PC-9 (cell line): ENCODE data around the gene TAPBPL. TPM values are rescaled to one million over a fixed set of nuclear protein-coding genes. Genes with fewer than 3 reads are reported as not detected.
"Not testable (repeated sequence)": the region's sequence is repeated elsewhere in the genome, so short reads cannot be mapped to it uniquely, and the experiment has no call there.

ENCODE experiments used
- BruUV-seq: library from RNA; stranded (reverse); fragments of 400-500 nt; replicated peaks from 2 replicates; lab custom pipeline; 2021; lab: Mats Ljungman, UMichigan
- CTCF ChIA-PET: fragments of 300-600 bp; sonication (Branson Sonifier 250); formaldehyde crosslinking; loops from one replicate; lab custom pipeline; 2022; ENCODE audit warnings: antibody characterized with exemption; lab: Charles Lee
- POLR2A ChIA-PET: fragments of 300-600 bp; sonication (Branson Sonifier 250); formaldehyde crosslinking; loops from one replicate; lab custom pipeline; 2022; ENCODE audit warnings: antibody characterized with exemption; ENCODE audit not compliant: unreplicated experiment; lab: Charles Lee
- DNase-seq, 2 experiments: peaks; one replicate each; pipeline versions ENCODE4 v3.0.0 to v3.0.0-alpha.2; 2015 to 2022; ENCODE audit warnings: mixed read lengths in 1 of 2
- H2AFZ ChIP-seq: fragments of 200-600 bp; sonication (generic); 2 replicates; pipeline ENCODE4 v1.8.1; 2017; ENCODE audit warnings: antibody characterized with exemption
- H3F3A ChIP-seq: fragments of 200-600 bp; sonication (generic); 2 replicates; pipeline ENCODE4 v1.8.1; 2017; ENCODE audit warnings: antibody characterized with exemption, mild to moderate bottlenecking, low read depth; ENCODE audit not compliant: insufficient read depth
- H3K27ac ChIP-seq: fragments of 200-600 bp; sonication (generic); 2 replicates; pipeline ENCODE4 v1.6.1; 2016; ENCODE audit warnings: mixed run types
- H3K27me3 ChIP-seq: fragments of 200-600 bp; sonication (generic); 2 replicates; pipeline ENCODE4 v1.6.1; 2016; ENCODE audit warnings: low read depth, mixed run types; ENCODE audit not compliant: insufficient read depth
- H3K36me3 ChIP-seq: fragments of 200-600 bp; sonication (generic); 2 replicates; pipeline ENCODE4 v1.6.1; 2016; ENCODE audit warnings: low read depth, mixed run types
- H3K4me1 ChIP-seq: fragments of 200-600 bp; sonication (generic); replicated peaks from 2 replicates; pipeline ENCODE4 v1.6.1; 2016; ENCODE audit warnings: mixed run types; ENCODE audit not compliant: insufficient read depth
- H3K4me2 ChIP-seq: fragments of 200-600 bp; sonication (generic); 2 replicates; pipeline ENCODE4 v1.6.1; 2017; ENCODE audit warnings: mixed run types
- H3K4me3 ChIP-seq: fragments of 200-600 bp; sonication (generic); 2 replicates; pipeline ENCODE4 v1.6.1; 2016; ENCODE audit warnings: mixed run types
- H3K79me2 ChIP-seq: fragments of 200-600 bp; sonication (generic); 2 replicates; pipeline ENCODE4 v1.6.1; 2017; ENCODE audit warnings: low read depth, mixed run types
- H3K9me2 ChIP-seq: fragments of 200-600 bp; sonication (generic); 2 replicates; pipeline ENCODE4 v1.8.1; 2017; ENCODE audit warnings: mild to moderate bottlenecking; ENCODE audit not compliant: insufficient read depth
- H3K9me3 ChIP-seq: fragments of 200-600 bp; sonication (generic); 2 replicates; pipeline ENCODE4 v1.8.1; 2016; ENCODE audit warnings: low read depth; ENCODE audit not compliant: insufficient read depth
- H4K20me1 ChIP-seq: fragments of 200-600 bp; sonication (generic); 2 replicates; pipeline ENCODE4 v1.8.1; 2017; ENCODE audit not compliant: insufficient read depth
- CTCF ChIP-seq: fragments of 200-600 bp; sonication (generic); conservative IDR thresholded peaks from 2 replicates; pipeline ENCODE4 v1.6.1; 2017; ENCODE audit warnings: mixed run types, antibody characterized with exemption, mild to moderate bottlenecking, moderate library complexity
- EZH2 ChIP-seq: fragments of 200-600 bp; sonication (generic); IDR thresholded peaks from 2 replicates; pipeline ENCODE4 v1.8.0; 2017; ENCODE audit warnings: antibody characterized with exemption, low read depth
- intact Hi-C: fragments of 100-400 bp; cut with micrococcal nuclease; formaldehyde crosslinking; loops from one replicate; pipeline ENCODE4 v1.10.0; 2022; ENCODE audit not compliant: unreplicated experiment
- total RNA-seq: library from RNA; stranded (reverse); gene quantifications from 2 replicates; pipeline ENCODE4 v1.2.3, GENCODE V29; 2021

Gene TAPBPL
- total RNA-seq, 1 experiment from 2014 or later, result 26.0 TPM

- Histone ChIP-seq H3K4me2 (no peak overlapping the region), H4K20me1 (no peaks in the 10 kb centered on the region), H3K4me3 (no peak overlapping the region), H3K36me3 (no peaks in the 10 kb centered on the region), H3K9me2 (no peaks in the 10 kb centered on the region), H3K9me3 (no peaks in the 10 kb centered on the region), H3K27me3 (peaks cover 15% of the 10 kb centered on the region; the same call in 1 of the 2 replicates), H3K79me2 (no peaks in the 10 kb centered on the region), H2AFZ (no peak overlapping the region), H3K27ac (no peak overlapping the region), H3K4me1 (no peaks in the 10 kb centered on the region), H3F3A (peaks cover 7% of the 10 kb centered on the region; the same call in 1 of the 2 replicates)
- CTCF ChIA-PET, result no interaction called here
- intact Hi-C loops, result no loop called here
- DNase-seq, result peak in 1 of 2 experiments; percentile 19
- TF ChIP-seq EZH2, result no peak
- no peak for TF ChIP-seq CTCF
- no TSS peak for BruUV-seq
- POLR2A ChIA-PET, result interaction anchor here (0.7 kb wide), 1 partner anchor 13 kb away, joined by 4 read pairs; no protein-coding TSS in a partner anchor
These were observed 26.6 kb downstream of the TAPBPL start for GRCh38 chr12:6478416-6478815.

- no peaks in the 10 kb centered on the region for H3K9me2 ChIP-seq
- no TSS peak for BruUV-seq
- no peaks in the 10 kb centered on the region for H3K27me3 ChIP-seq
- H3K9me3 ChIP-seq, result no peaks in the 10 kb centered on the region
- no peak for DNase-seq
- H3K4me3 ChIP-seq, result no peak overlapping the region
- no peak overlapping the region for H3K27ac ChIP-seq
- no peak for TF ChIP-seq EZH2
- TF ChIP-seq CTCF, result no peak
- H3K4me2 ChIP-seq, result no peak overlapping the region
- intact Hi-C loops, result no loop called here
- H3K36me3 ChIP-seq, result peaks cover 5% of the 10 kb centered on the region
- ChIA-PET POLR2A (interaction anchor here (0.6 kb wide), 3 partner anchors 17 to 1641 kb away, joined by 5 to 19 read pairs (median 13); no protein-coding TSS in a partner anchor), CTCF (interaction anchor here (0.6 to 0.7 kb wide), 2 partner anchors 8 to 498 kb away, joined by 3 to 4 read pairs; no protein-coding TSS in a partner anchor)
- peaks cover 8% of the 10 kb centered on the region; the same call in 1 of the 2 replicates for H3F3A ChIP-seq
- peaks cover 9% of the 10 kb centered on the region; the same call in 1 of the 2 replicates for H3K4me1 ChIP-seq
- H2AFZ ChIP-seq, result no peak overlapping the region
- no peaks in the 10 kb centered on the region for H4K20me1 ChIP-seq
- peaks cover 16% of the 10 kb centered on the region for H3K79me2 ChIP-seq
These were observed 36.4 kb downstream of the TAPBPL start for GRCh38 chr12:6488240-6488639.

GRCh38 chr12:6489449-6489848 is 37.6 kb downstream of the TAPBPL start:
- TF ChIP-seq CTCF (no peak), EZH2 (no peak)
- H4K20me1 ChIP-seq, result no peaks in the 10 kb centered on the region
- H3K4me1 ChIP-seq, result peaks cover 9% of the 10 kb centered on the region; the same call in 1 of the 2 replicates
- H2AFZ ChIP-seq, result no peak overlapping the region
- no peak for DNase-seq
- POLR2A ChIA-PET, result interaction anchor here (0.6 kb wide), 2 partner anchors 63 to 641 kb away, joined by 3 to 5 read pairs; no protein-coding TSS in a partner anchor
- intact Hi-C loops, result no loop called here
- H3K9me3 ChIP-seq, result no peaks in the 10 kb centered on the region
- H3K79me2 ChIP-seq, result peaks cover 19% of the 10 kb centered on the region
- H3K9me2 ChIP-seq, result no peaks in the 10 kb centered on the region
- no peak overlapping the region for H3K4me3 ChIP-seq
- peaks cover 14% of the 10 kb centered on the region; the same call in 1 of the 2 replicates for H3F3A ChIP-seq
- H3K36me3 ChIP-seq, result peaks cover 5% of the 10 kb centered on the region
- H3K27me3 ChIP-seq, result no peaks in the 10 kb centered on the region
- CTCF ChIA-PET, result no interaction called here
- no peak overlapping the region for H3K27ac ChIP-seq
- no peak overlapping the region for H3K4me2 ChIP-seq
- no TSS peak for BruUV-seq

GRCh38 chr12:6490673-6491072 is 38.8 kb downstream of the TAPBPL start:
- CTCF ChIA-PET, BruUV-seq, POLR2A ChIA-PET: not testable (repeated sequence)

More at GRCh38 chr12:6490673-6491072, 38.8 kb downstream of the TAPBPL start:
- Histone ChIP-seq H3F3A (peaks cover 18% of the 10 kb centered on the region; the same call in 1 of the 2 replicates), H3K4me1 (peaks cover 21% of the 10 kb centered on the region), H3K36me3 (peaks cover 12% of the 10 kb centered on the region), H3K79me2 (peaks cover 31% of the 10 kb centered on the region)
- H3K4me2 ChIP-seq, H3K4me3 ChIP-seq, DNase-seq, H2AFZ ChIP-seq, H3K27me3 ChIP-seq, H4K20me1 ChIP-seq, H3K9me3 ChIP-seq, H3K9me2 ChIP-seq, H3K27ac ChIP-seq: not testable (repeated sequence)
- intact Hi-C loops, result loop anchor here (5.0 kb wide), 1 partner anchor 113 kb away; the partner anchor contains the start of gene SCNN1A
